Transverse colon (tissue), 4 donors: ENCODE data around the gene FCHSD2. TPM values are rescaled to one million over a fixed set of nuclear protein-coding genes. Genes with fewer than 3 reads are reported as not detected.

ENCODE experiments used
- DNase-seq: peaks from one replicate; pipeline ENCODE4 v3.0.0-alpha.2; 2019
- H3K27ac ChIP-seq, 4 donors: fragments of 200-600 bp; sonication (generic); 2 replicates each; pipeline ENCODE4 v1.5.1; 2016 to 2018; ENCODE audit warnings: inconsistent platforms in 4 of 4
- H3K27me3 ChIP-seq: fragments of 200-600 bp; sonication (generic); 2 replicates; pipeline ENCODE4 v1.5.1; 2017; ENCODE audit warnings: inconsistent platforms
- H3K36me3 ChIP-seq, 4 donors: fragments of 200-600 bp; sonication (generic); 2 replicates each; pipeline ENCODE4 v1.5.1; 2017 to 2019; ENCODE audit warnings: inconsistent platforms in 4 of 4
- H3K4me1 ChIP-seq, 4 donors: fragments of 200-600 bp; sonication (generic); 2 replicates each; pipeline ENCODE4 v1.5.1; 2017 to 2020; ENCODE audit warnings: inconsistent platforms in 4 of 4
- H3K4me3 ChIP-seq, 4 donors: fragments of 200-600 bp; sonication (generic); 1 replicate in 1 of 4; 2 replicates in 3 of 4; pipeline versions ENCODE4 v1.5.1 to v1.6.1; 2017 to 2019; ENCODE audit warnings: inconsistent platforms in 4 of 4
- H3K9me3 ChIP-seq, 2 donors: fragments of 200-600 bp; sonication (generic); 2 replicates each; pipeline ENCODE4 v1.5.1; 2017 to 2019; ENCODE audit warnings: inconsistent platforms in 2 of 2
- CTCF ChIP-seq, 5 experiments: fragments of 200-600 bp in 3 of 5; fragments of 450-650 bp in 2 of 5; sonication (generic) in 3 of 5; IDR thresholded peaks; 1 replicate in 2 of 5; 2 replicates in 3 of 5; pipeline ENCODE4 v1.5.1; 2016 to 2017; ENCODE audit warnings: antibody characterized with exemption in 5 of 5, inconsistent platforms in 3 of 5, mild to moderate bottlenecking in 2 of 5, moderate library complexity in 1 of 5
- EP300 ChIP-seq: sonication (generic); formaldehyde crosslinking; IDR thresholded peaks from one replicate; pipeline ENCODE4 v1.6.1; 2017; ENCODE audit warnings: antibody characterized with exemption, low read depth
- POLR2A ChIP-seq: fragments of 450-650 bp; IDR thresholded peaks from one replicate; pipeline ENCODE4 v1.6.1; 2016; ENCODE audit warnings: antibody characterized with exemption, mild to moderate bottlenecking, moderate library complexity
- POLR2AphosphoS5 ChIP-seq, 3 donors: sonication (generic); formaldehyde crosslinking; IDR thresholded peaks; one replicate each; pipeline ENCODE4 v1.6.1; 2016; ENCODE audit warnings: antibody characterized with exemption in 3 of 3
- whole genome bisulfite sequencing, 2 donors: methylation state at CpG; one replicate each; pipeline ENCODE4 v1.1.5; 2018; ENCODE audit warnings: low coverage in 1 of 2; 5-methylcytosine and 5-hydroxymethylcytosine counted together
- in situ Hi-C, 4 donors: fragments of 200-750 bp; cut with MboI; loops; one replicate each; pipeline versions ENCODE4 v1.15.0 to v1.15.1; 2017; ENCODE audit warnings: low sequenced_read_pairs in 3 of 4, low pct_ligation_motif_present in 1 of 4, low pct_unique_long_range_greater_than_20kb in 1 of 4
- intact Hi-C: fragments of 100-400 bp; cut with DNase I; formaldehyde crosslinking; loops from one replicate; pipeline ENCODE4 v1.15.1; 2023; ENCODE audit warnings: low total_unique reads
- total RNA-seq, 4 donors: library from RNA; depleted of rRNA; stranded (reverse); fragments of >200 nt; gene quantifications; one replicate each; pipeline ENCODE4 v1.1.0, GENCODE V29; 2016

Gene FCHSD2
- total RNA-seq, 4 donors from 2014 or later: 9.1 to 15.9 (median 15.0) TPM

- no peaks in the 10 kb centered on the region for H3K36me3 ChIP-seq
- H3K27ac ChIP-seq: peak overlapping the region in 2 of 4 donors; percentile 12 to 45
- in situ Hi-C loops: no loop called here
- no peaks in the 10 kb centered on the region for H3K27me3 ChIP-seq
- intact Hi-C loops: no loop called here
- 56 to 73% methylated on average over 1 to 2 of the region's 2 CpGs for WGBS, 2 donors
- no peak overlapping the region for H3K4me3 ChIP-seq
- H3K4me1 ChIP-seq: peaks cover 0 to 19% (median 12%) of the 10 kb centered on the region in 4 donors
- H3K9me3 ChIP-seq: no peaks in the 10 kb centered on the region
- TF ChIP-seq POLR2AphosphoS5 (IDR thresholded peaks at IDR 0.05): no peak
- no peak for TF ChIP-seq POLR2A
- no peak for TF ChIP-seq CTCF (IDR thresholded peaks at IDR 0.05)
- no peak for TF ChIP-seq EP300
- DNase-seq: no peak
Measured at GRCh38 chr11:73149105-73149504, 7.0 kb upstream of the FCHSD2 start.

- 63% methylated on average over 15 of the region's 15 CpGs; no CpG with 5 or more reads in 1 of the 2 donors for WGBS, 2 donors
- Histone ChIP-seq H3K36me3 (no peaks in the 10 kb centered on the region), H3K4me1 (peaks cover 9 to 22% (median 18%) of the 10 kb centered on the region in 4 donors), H3K9me3 (no peaks in the 10 kb centered on the region), H3K27ac (peak overlapping the region in 3 of 4 donors; percentile 34 to 54 (median 45)), H3K4me3 (no peak overlapping the region), H3K27me3 (no peaks in the 10 kb centered on the region)
- in situ Hi-C loops: no loop called here
- TF ChIP-seq EP300 (no peak), POLR2AphosphoS5 (IDR thresholded peaks at IDR 0.05) (no peak), CTCF (IDR thresholded peaks at IDR 0.05) (no peak), POLR2A (no peak)
- intact Hi-C loops: no loop called here
- no peak for DNase-seq
Measured at GRCh38 chr11:73147771-73148681, 5.9 kb upstream of the FCHSD2 start.

GRCh38 chr11:73145986-73146575 is 4.0 kb upstream of the FCHSD2 start:
- intact Hi-C loops (no loop called here), in situ Hi-C loops (no loop called here)
- peaks cover 12 to 26% (median 19%) of the 10 kb centered on the region in 4 donors for H3K4me1 ChIP-seq
- H3K9me3 ChIP-seq: no peaks in the 10 kb centered on the region
- no peak for DNase-seq
- 91 to 100% methylated on average over 1 to 6 of the region's 6 CpGs for WGBS, 2 donors
- TF ChIP-seq CTCF (IDR thresholded peaks at IDR 0.05): no peak
- TF ChIP-seq EP300: no peak
- no peak for TF ChIP-seq POLR2AphosphoS5 (IDR thresholded peaks at IDR 0.05)
- TF ChIP-seq POLR2A: no peak
- H3K36me3 ChIP-seq: no peaks in the 10 kb centered on the region
- no peaks in the 10 kb centered on the region for H3K27me3 ChIP-seq
- no peak overlapping the region for H3K4me3 ChIP-seq
- H3K27ac ChIP-seq: no peak overlapping the region

- no peaks in the 10 kb centered on the region for H3K36me3 ChIP-seq
- intact Hi-C loops (loop anchor here (5.0 kb wide), 1 partner anchor 34 kb away; no protein-coding TSS in a partner anchor), in situ Hi-C loops (no loop called here)
- no peak for DNase-seq
- no peaks in the 10 kb centered on the region for H3K9me3 ChIP-seq
- peak overlapping the region; percentile 17 to 81 (median 76) for H3K4me3 ChIP-seq
- no peaks in the 10 kb centered on the region for H3K27me3 ChIP-seq
- peaks cover 11 to 43% (median 20%) of the 10 kb centered on the region in 4 donors for H3K4me1 ChIP-seq
- TF ChIP-seq POLR2A (no peak), EP300 (no peak), POLR2AphosphoS5 (IDR thresholded peaks at IDR 0.05) (no peak), CTCF (IDR thresholded peaks at IDR 0.05) (no peak)
- H3K27ac ChIP-seq: peak overlapping the region; percentile 93 to 98 (median 96)
- WGBS, 2 donors: 8 to 15% methylated on average over 4 to 13 of the region's 13 CpGs
Measured at GRCh38 chr11:73143126-73143838, 1.2 kb upstream of the FCHSD2 start.
